ENCODE results near the gene CPTP.
A peak's percentile ranks its signal among the peaks of the same experiment; 100 is the strongest.

CPTP gene

DNA sequence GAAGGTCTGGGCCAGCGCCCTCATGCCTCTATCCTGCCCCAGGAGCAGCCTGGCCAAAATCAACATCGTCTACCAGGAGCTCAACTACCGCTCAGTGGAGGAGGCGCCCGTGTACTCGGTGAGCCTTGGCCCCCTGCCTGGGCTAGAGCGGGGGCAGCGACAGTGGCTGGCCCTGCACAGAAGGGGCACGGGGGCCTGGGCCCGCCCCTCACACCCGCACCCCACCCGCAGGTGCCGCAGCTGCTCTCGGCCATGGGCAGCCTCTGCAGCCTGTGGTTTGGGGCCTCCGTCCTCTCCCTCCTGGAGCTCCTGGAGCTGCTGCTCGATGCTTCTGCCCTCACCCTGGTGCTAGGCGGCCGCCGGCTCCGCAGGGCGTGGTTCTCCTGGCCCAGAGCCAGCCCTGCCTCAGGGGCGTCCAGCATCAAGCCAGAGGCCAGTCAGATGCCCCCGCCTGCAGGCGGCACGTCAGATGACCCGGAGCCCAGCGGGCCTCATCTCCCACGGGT, 33.5 kb upstream of the CPTP start:
- DNase-seq = no peak
- in situ Hi-C loops (cut with HindIII; ENCODE audit: low pct_ligation_motif_present, low pct_unique_long_range_greater_than_20kb, low sequenced_read_pairs) = no loop called here

GRCh38 chr1:1291548-1292441, 32.8 kb upstream of the CPTP start:
- in situ Hi-C loops (cut with HindIII; ENCODE audit: low pct_ligation_motif_present, low pct_unique_long_range_greater_than_20kb, low sequenced_read_pairs) = no loop called here
- DNase-seq = peak; percentile 64

- DNase-seq = no peak
- in situ Hi-C loops (cut with HindIII; ENCODE audit: low pct_ligation_motif_present, low pct_unique_long_range_greater_than_20kb, low sequenced_read_pairs) = no loop called here
Observed at GRCh38 chr1:1292442-1292779, 32.2 kb upstream of the CPTP start.

DNA sequence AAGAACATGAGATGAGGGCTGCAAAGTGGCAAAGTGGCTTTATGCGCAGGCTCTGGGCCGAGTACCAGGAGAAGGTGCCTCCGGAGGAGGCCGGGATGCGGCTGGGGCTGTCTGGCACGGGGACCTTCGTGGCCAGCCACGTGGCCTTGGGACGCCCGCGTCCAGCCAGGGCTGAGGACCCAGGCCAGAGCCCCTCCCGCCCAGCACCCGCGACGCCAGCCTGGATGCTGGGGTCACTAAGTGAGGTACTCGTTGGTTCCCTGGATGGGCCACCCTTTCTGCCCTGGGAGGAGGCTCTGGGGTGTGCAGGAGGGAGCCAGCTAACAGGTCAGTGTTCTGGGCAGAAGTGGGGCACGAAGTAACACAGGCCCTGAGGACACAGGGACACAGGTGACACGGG, 31.8 kb upstream of the CPTP start:
- in situ Hi-C loops (cut with HindIII; ENCODE audit: low pct_ligation_motif_present, low pct_unique_long_range_greater_than_20kb, low sequenced_read_pairs) = no loop called here
- no peak for DNase-seq

- in situ Hi-C loops (cut with HindIII; ENCODE audit: low pct_ligation_motif_present, low pct_unique_long_range_greater_than_20kb, low sequenced_read_pairs) = no loop called here
- no peak for DNase-seq
Observed at GRCh38 chr1:1293263-1294249, 31.0 kb upstream of the CPTP start.

- in situ Hi-C loops (cut with HindIII; ENCODE audit: low pct_ligation_motif_present, low pct_unique_long_range_greater_than_20kb, low sequenced_read_pairs) = no loop called here
- no peak for DNase-seq
Observed at GRCh38 chr1:1294250-1294890, 30.2 kb upstream of the CPTP start.

DNA sequence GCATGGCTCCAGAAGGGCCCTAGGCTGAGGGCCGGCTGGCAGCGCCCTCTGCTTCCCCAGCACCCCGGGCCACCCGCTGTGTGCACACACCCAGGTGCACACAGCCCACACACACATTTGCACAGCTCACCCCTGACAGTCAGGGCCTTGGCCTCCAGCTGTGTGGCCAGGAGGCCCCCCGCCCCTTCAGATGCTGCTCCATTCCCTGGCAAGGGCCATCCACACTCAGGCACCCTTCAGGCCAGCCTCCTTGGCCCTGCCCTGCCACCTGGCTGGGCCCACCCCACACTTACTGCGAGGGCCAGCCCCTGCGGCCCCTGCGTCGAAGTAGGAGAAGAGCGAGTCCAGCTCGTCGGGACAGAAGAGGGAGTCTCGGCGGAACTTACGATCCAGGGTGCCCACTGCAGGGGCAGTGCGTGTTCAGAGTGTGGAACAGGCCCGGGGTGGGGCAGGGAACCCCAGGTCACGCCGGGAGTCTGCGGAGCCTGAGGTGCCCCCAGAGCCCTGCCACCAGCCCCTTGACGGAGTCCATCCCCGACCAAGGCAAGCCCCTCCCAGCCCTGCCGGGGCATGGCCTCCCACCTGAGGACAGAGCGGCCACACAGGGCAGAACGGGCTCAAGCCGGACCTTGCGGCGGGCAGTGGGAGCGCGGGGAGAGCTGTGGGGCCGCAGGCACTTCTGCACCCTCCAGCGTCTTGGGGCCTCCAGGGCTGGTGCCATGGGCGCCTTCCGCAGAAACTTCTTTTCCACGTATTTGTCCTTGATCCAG, 29.3 kb upstream of the CPTP start:
- in situ Hi-C loops (cut with HindIII; ENCODE audit: low pct_ligation_motif_present, low pct_unique_long_range_greater_than_20kb, low sequenced_read_pairs) = no loop called here
- DNase-seq = no peak

GRCh38 chr1:1296070-1297061, 28.2 kb upstream of the CPTP start:
- DNase-seq = no peak
- in situ Hi-C loops (cut with HindIII; ENCODE audit: low pct_ligation_motif_present, low pct_unique_long_range_greater_than_20kb, low sequenced_read_pairs) = no loop called here

GRCh38 chr1:1297802-1298424, 26.7 kb upstream of the CPTP start:
- no peak for DNase-seq
- in situ Hi-C loops (cut with HindIII; ENCODE audit: low pct_ligation_motif_present, low pct_unique_long_range_greater_than_20kb, low sequenced_read_pairs) = no loop called here

GRCh38 chr1:1298861-1299685, 25.5 kb upstream of the CPTP start:
- DNase-seq = peak; percentile 23
- in situ Hi-C loops (cut with HindIII; ENCODE audit: low pct_ligation_motif_present, low pct_unique_long_range_greater_than_20kb, low sequenced_read_pairs) = no loop called here

DNA sequence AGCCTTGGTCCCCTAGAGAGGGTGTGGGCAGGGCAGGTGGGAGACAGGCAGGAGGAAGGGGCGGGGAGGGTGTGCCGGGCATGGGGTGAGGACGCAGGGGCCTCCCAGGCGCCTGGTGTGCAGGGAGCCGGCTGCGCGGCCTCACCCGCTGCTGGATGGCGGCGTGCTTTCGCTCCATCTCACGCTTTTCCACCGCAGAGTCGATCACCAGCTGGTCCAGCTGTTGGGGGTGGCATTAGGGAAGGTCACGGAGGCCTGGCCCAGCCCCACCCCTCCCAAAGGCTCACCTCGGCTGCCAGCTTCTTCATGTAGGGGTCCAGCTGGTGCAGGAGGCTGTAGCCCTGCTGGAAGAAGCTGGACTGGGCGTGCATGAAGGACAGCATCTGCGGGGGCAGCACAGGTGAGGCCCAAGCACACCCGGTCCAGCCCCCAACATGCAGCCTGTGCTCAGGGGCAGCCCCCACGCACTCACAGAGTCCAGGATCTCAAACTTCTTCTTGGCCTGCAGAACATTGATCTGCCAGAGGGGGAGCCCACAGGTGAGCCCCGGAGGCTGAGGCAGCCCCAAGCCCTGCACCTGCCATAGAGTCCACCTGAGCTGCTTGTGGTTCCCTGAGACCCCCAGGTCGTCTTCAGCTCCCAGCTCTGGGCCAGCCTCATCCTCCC, 24.8 kb upstream of the CPTP start:
- no peak for DNase-seq
- in situ Hi-C loops (cut with HindIII; ENCODE audit: low pct_ligation_motif_present, low pct_unique_long_range_greater_than_20kb, low sequenced_read_pairs) = no loop called here

DNA sequence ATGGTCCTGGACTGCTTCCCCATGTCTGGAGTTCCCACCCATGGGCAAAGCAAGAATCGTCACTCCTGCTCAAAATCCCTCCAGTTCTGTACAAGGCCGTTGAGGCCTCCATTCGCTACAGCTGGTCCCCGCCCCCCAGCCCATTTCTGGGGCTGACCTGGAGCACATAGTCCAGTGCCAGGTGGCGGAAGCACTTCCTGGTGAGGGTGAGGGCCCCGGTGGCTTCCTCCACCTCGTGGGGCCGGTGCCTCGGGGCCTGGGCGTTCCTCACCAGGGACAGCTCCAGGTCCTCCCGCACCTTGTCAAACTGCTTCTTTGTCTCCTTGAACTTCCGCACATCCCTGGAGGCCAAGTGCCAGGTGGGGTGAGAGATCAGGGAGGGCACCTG, 24.3 kb upstream of the CPTP start:
- DNase-seq = no peak
- in situ Hi-C loops (cut with HindIII; ENCODE audit: low pct_ligation_motif_present, low pct_unique_long_range_greater_than_20kb, low sequenced_read_pairs) = no loop called here

- DNase-seq = no peak
- in situ Hi-C loops (cut with HindIII; ENCODE audit: low pct_ligation_motif_present, low pct_unique_long_range_greater_than_20kb, low sequenced_read_pairs) = no loop called here
Observed at GRCh38 chr1:1302006-1302430, 22.6 kb upstream of the CPTP start.

DNA sequence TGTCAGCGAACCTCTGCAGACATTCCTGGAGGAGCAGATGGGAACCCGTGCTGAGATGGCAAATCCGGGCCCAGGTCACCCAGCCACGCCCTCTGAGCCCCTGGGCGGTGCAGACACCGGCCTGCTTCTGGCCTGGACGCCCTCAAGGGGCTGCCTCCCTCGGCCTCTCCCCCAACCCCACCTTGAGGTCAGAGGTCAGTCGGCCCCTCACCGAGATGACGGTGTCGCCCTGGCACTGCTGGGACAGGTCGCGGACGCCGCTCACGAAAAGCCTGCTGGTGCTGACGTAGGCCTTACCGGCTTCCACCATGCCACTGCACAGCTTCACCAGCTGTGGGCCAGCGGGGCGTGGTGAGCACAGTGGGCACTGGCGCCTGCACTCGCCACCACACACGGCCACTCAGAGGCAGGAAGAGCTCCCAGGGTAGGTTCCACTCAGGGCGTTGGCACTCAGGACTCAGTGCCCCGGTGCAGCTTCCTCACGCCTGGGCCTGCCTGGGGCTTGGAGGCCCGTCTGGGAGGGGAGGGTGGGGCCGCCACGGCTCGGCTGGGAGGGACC, 21.6 kb upstream of the CPTP start:
- DNase-seq = no peak
- in situ Hi-C loops (cut with HindIII; ENCODE audit: low pct_ligation_motif_present, low pct_unique_long_range_greater_than_20kb, low sequenced_read_pairs) = no loop called here

DNA sequence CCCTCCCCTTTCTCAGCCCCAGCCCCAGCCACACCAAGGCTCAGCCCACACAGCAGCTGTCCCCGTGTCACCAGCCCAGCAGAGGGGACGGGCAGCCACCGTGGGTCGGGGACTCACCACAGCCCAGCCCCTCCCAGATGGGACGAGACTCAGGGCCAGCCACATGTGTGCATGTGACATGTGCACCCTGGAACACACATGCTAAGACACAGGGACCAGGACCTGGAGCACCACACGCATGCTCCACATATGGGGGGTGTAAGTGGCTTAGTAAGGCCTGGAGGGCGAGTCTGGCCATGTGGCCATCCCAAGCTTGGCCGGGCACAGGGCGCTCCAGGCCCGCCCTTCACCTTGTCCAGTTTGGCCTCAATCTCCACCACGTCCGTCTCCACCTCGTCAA, 20.9 kb upstream of the CPTP start:
- DNase-seq = no peak
- in situ Hi-C loops (cut with HindIII; ENCODE audit: low pct_ligation_motif_present, low pct_unique_long_range_greater_than_20kb, low sequenced_read_pairs) = no loop called here
